Measurements from ENCODE around the gene ZNF628. TPM values are rescaled to one million over a fixed set of nuclear protein-coding genes. Genes with fewer than 3 reads are reported as not detected.

The ZNF628 gene
- polyA plus RNA-seq, 6 donors from 2014 or later: 0.16 to 2.2 (median 0.94) TPM; not detected in 1

GRCh38 chr19:55463583-55464031 lies 12.8 kb upstream of the ZNF628 start:
- H3K27me3 Mint-ChIP-seq: peaks cover 0 to 8% (median 0%) of the 10 kb centered on the region in 3 donors

GRCh38 chr19:55464039-55464661 lies 12.3 kb upstream of the ZNF628 start:
- Mint-ChIP-seq H3K36me3 (no peaks in the 10 kb centered on the region), H3K27ac (no peak overlapping the region), H3K4me3 (peak overlapping the region in 3 of 8 donors; percentile 24 to 77 (median 66)), H3K27me3 (peaks cover 0 to 8% (median 0%) of the 10 kb centered on the region in 3 donors), H3K9me3 (no peaks in the 10 kb centered on the region), H3K4me1 (peaks cover 27 to 32% (median 30%) of the 10 kb centered on the region in 3 donors)
- no peak for DNase-seq
- no peak for ATAC-seq (ENCODE audit: low read depth in 2 of 2)

More at GRCh38 chr19:55463583-55464031, 12.8 kb upstream of the ZNF628 start:
- no peak for DNase-seq
- Mint-ChIP-seq H3K27ac (no peak overlapping the region), H3K4me3 (peak overlapping the region in 3 of 8 donors; percentile 24 to 77 (median 66)), H3K36me3 (no peaks in the 10 kb centered on the region), H3K9me3 (no peaks in the 10 kb centered on the region), H3K4me1 (peaks cover 30 to 32% (median 32%) of the 10 kb centered on the region in 3 donors)
- no peak for ATAC-seq (ENCODE audit: low read depth in 2 of 2)

DNA sequence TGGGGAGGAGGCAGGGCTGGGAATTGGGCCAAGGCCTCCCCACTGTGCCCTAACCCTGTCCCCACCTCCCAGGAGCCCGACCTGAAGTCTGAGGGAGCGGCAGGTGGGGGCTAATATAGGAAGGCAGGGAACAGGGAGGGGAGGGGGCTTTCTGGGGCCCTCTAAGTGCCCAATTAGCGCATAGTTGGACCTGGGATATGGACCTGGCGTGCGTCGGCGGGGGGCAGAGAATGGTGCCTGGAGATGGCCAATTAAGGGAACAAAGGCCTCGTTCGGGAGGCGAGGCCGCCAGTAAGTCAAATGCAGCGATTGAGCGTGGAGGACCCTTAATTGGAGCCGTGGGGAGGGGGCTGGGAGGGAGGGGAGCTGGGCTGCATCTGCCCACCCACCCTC lies 11.8 kb upstream of the ZNF628 start, which contains the start of gene C19orf85:
Gene C19orf85 (minus strand): TSS at position 90 of the 393 bp plus-strand sequence. CDS start 197 bp downstream, outside the sequence.
- DNase-seq: no peak
- Mint-ChIP-seq H3K27ac (no peak within 1 kb of the TSS), H3K4me3 (peak within 1 kb of the TSS in 3 of 8 donors; percentile 24 to 77 (median 66)), H3K27me3 (peaks cover 0 to 8% (median 0%) of the 10 kb centered on the region in 3 donors), H3K36me3 (no peaks in the 10 kb centered on the region), H3K9me3 (no peaks in the 10 kb centered on the region), H3K4me1 (peaks cover 27 to 32% (median 30%) of the 10 kb centered on the region in 3 donors)
- ATAC-seq (ENCODE audit: low read depth in 2 of 2): no peak

DNA sequence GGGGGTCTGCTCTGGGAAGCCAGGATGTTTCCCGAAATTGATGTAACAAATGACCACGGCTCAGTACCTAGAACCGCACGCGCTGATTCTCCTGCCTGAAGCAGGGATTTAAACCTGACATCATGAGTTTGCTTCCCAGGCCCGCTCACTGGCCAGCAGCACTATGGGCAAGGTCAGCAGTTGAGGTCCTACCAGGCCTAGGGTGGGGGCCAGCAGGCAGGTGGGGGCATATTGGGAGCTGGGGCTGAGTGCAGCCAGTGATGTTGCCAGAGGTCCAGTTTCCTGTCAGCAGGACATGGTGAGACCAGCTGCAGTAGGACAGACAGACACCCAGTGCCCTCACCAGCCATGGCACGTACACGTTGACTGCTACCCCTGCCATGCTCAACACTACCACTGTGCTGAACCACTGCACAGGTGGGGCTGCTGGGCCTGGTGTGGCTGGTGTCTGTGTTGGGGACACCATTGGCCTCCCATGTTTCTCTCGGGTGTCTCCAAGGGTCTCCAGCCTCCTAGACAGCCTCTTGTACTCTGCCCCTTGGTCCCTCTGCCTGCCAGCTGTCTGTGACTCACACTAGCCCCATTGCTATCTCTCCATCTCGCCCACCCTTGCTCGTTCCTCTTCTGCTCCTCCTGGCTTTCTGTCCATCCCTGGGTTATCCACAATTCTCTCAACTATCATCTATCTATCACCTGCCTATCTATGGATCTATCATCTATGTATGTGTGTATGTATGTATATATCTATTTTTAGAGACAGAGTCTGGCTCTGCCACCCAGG lies 10.8 kb upstream of the ZNF628 start:
- Mint-ChIP-seq H3K9me3 (no peaks in the 10 kb centered on the region), H3K4me3 (peak overlapping the region in 1 of 8 donors; percentile 6), H3K27me3 (peaks cover 0 to 8% (median 0%) of the 10 kb centered on the region in 3 donors), H3K4me1 (peaks cover 20 to 25% (median 22%) of the 10 kb centered on the region in 3 donors), H3K27ac (peak overlapping the region in 1 of 6 donors; percentile 69), H3K36me3 (no peaks in the 10 kb centered on the region)
- ATAC-seq (ENCODE audit: low read depth in 2 of 2) (no peak), DNase-seq (no peak)

GRCh38 chr19:55466241-55466614 lies 10.2 kb upstream of the ZNF628 start:
- no peak for DNase-seq
- Mint-ChIP-seq H3K9me3 (no peaks in the 10 kb centered on the region), H3K27ac (no peak overlapping the region), H3K27me3 (peaks cover 0 to 8% (median 0%) of the 10 kb centered on the region in 3 donors), H3K4me1 (peaks cover 17 to 21% (median 18%) of the 10 kb centered on the region in 3 donors), H3K36me3 (no peaks in the 10 kb centered on the region), H3K4me3 (peak overlapping the region in 1 of 8 donors; percentile 6)
- no peak for ATAC-seq (ENCODE audit: low read depth in 2 of 2)

DNA sequence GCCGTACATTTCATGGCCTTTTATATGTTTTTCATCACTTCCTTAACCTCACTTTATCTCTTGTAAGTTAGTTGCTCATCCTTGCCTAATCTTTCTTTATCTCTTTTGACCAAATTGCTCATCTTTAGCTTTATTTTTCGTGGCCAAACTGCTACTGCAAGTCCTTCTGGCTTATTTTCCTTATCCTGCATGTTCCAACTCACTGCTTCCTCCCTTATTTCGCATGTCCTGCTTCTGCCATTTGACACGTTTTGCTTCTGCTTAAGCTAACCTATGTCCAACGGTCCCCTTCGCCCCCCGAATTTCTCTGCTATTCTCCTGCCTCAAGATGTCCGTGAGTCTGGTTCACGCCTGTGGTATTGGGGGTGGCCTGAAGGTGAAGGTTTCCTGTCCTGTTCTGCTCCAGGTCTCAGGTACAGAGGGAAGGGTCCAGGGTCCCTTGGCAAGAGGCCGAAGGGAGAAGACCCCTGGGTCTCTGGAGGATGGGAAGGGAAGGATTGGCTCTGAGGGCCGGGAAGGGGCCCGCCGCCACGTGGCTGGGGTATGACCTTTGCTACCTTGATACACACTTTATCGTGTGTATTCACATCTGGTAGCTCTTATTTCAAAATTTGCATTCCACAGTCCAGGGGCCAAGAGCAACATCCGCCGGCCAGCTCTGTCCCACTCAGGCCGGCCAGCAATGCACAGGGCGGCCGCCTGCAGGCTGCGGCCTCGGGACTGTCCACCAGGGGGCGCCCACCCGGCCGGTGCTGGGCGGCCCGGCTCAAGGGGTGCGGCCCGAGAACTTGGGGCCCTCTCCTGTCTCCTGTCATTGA lies 9.0 kb upstream of the ZNF628 start:
- H3K4me3 Mint-ChIP-seq: peak overlapping the region in 2 of 8 donors; percentile 45 to 56
- no peaks in the 10 kb centered on the region for H3K36me3 Mint-ChIP-seq
- peak overlapping the region in 1 of 6 donors; percentile 30 for H3K27ac Mint-ChIP-seq

GRCh38 chr19:55468054-55468393 lies 8.4 kb upstream of the ZNF628 start:
- Mint-ChIP-seq H3K9me3 (no peaks in the 10 kb centered on the region), H3K4me1 (peaks cover 4 to 8% (median 6%) of the 10 kb centered on the region in 3 donors), H3K36me3 (no peaks in the 10 kb centered on the region), H3K27ac (peak overlapping the region in 1 of 6 donors; percentile 74), H3K4me3 (peak overlapping the region in 1 of 8 donors; percentile 56), H3K27me3 (peaks cover 0 to 4% (median 0%) of the 10 kb centered on the region in 3 donors)
- ATAC-seq (ENCODE audit: low read depth in 2 of 2) (no peak), DNase-seq (no peak)

More for the DNA sequence above, 9.0 kb upstream of the ZNF628 start:
- H3K27me3 Mint-ChIP-seq: peaks cover 0 to 8% (median 0%) of the 10 kb centered on the region in 3 donors
- peaks cover 7 to 11% (median 9%) of the 10 kb centered on the region in 3 donors for H3K4me1 Mint-ChIP-seq
- DNase-seq (peak; percentile 70), ATAC-seq (ENCODE audit: low read depth in 2 of 2) (peak; percentile 97 to 98)
- H3K9me3 Mint-ChIP-seq: no peaks in the 10 kb centered on the region

GRCh38 chr19:55471266-55471665 lies 5.2 kb upstream of the ZNF628 start:
- Mint-ChIP-seq H3K4me3 (peak overlapping the region in 1 of 8 donors; percentile 22), H3K27me3 (no peaks in the 10 kb centered on the region), H3K9me3 (no peaks in the 10 kb centered on the region), H3K27ac (peak overlapping the region in 1 of 6 donors; percentile 61), H3K36me3 (no peaks in the 10 kb centered on the region), H3K4me1 (peaks cover 6 to 11% (median 6%) of the 10 kb centered on the region in 3 donors)
- DNase-seq (no peak), ATAC-seq (ENCODE audit: low read depth in 2 of 2) (no peak)

DNA sequence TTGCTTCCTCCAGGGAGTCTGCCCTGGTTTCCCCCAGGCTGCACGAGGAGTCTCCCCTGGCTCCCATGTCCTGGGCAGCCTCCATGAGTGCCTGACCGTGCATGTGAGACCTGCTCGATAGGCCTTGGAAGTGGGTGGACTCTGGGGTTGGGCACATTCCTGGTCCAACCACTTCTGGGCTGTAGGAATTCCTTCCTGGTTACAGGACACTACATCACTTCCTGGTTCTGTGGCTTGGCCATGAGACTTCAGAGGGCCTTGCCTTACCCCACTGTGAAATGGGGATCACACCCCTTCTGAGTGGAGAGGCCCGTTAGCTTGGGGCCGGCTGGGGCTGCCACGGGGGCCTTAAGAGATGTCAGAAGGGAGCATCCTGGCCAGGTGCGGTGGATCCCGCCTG lies 4.0 kb upstream of the ZNF628 start:
- no peak for ATAC-seq (ENCODE audit: low read depth in 2 of 2)
- no peaks in the 10 kb centered on the region for H3K36me3 Mint-ChIP-seq
- no peak overlapping the region for H3K4me3 Mint-ChIP-seq
- H3K9me3 Mint-ChIP-seq: no peaks in the 10 kb centered on the region
- H3K27ac Mint-ChIP-seq: no peak overlapping the region
- DNase-seq: no peak
- no peaks in the 10 kb centered on the region for H3K27me3 Mint-ChIP-seq
- peaks cover 3 to 18% (median 11%) of the 10 kb centered on the region in 3 donors for H3K4me1 Mint-ChIP-seq

DNA sequence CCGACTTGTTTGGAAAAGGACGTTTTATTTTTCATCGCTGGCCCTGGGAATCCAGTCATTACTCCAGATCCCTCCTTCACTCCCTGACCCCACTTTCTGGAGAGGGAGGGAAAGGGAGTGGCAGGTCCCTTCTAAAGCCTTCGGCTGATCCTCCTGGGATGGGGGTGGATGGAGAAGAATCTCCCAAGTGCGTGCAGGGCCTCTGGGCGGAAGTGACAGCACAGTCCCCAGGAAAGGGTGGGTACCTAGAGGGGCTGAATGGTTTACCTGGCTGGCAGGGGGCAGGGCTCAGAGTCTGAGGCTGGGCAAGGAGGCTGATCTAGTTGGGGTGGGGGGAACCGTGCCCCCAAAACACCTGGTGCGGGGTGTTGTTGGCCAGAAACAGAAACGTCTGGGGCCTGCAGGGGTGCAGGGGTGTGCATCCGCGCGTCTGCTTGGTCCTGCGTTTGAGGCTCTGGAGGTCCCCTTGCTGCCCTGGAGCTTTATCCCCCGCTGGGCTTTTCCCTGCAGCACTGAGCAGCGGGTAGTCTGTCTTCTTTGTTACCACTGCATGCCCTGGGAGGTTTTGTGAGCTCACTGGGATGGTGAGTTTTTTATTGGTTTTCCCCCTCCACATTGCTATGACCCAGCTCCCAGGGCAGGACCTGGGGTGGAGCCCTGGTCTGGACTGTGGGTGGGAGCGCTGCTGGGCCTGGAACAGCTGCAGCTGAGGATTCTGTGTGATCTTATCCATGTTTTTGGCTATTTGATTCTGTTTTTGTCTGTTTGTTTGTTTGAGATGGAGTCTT lies 3.0 kb upstream of the ZNF628 start:
- H3K9me3 Mint-ChIP-seq: no peaks in the 10 kb centered on the region
- peaks cover 8 to 23% (median 13%) of the 10 kb centered on the region in 3 donors for H3K4me1 Mint-ChIP-seq
- no peaks in the 10 kb centered on the region for H3K27me3 Mint-ChIP-seq
- H3K36me3 Mint-ChIP-seq: no peaks in the 10 kb centered on the region
- H3K4me3 Mint-ChIP-seq: peak overlapping the region in 1 of 8 donors; percentile 32
- peak overlapping the region in 1 of 6 donors; percentile 70 for H3K27ac Mint-ChIP-seq
- ATAC-seq (ENCODE audit: low read depth in 2 of 2) (no peak), DNase-seq (no peak)

GRCh38 chr19:55474269-55475265 lies 1.9 kb upstream of the ZNF628 start:
- H3K27me3 Mint-ChIP-seq: no peaks in the 10 kb centered on the region
- peak overlapping the region in 6 of 8 donors; percentile 6 to 99 (median 79) for H3K4me3 Mint-ChIP-seq
- peak overlapping the region in 2 of 6 donors; percentile 44 to 94 for H3K27ac Mint-ChIP-seq
- H3K4me1 Mint-ChIP-seq: peaks cover 19 to 33% (median 24%) of the 10 kb centered on the region in 3 donors
- no peaks in the 10 kb centered on the region for H3K36me3 Mint-ChIP-seq
- no peak for ATAC-seq (ENCODE audit: low read depth in 2 of 2)
- H3K9me3 Mint-ChIP-seq: no peaks in the 10 kb centered on the region
- no peak for DNase-seq

Data from naive B cell (primary cell).